Measurements from ENCODE around the gene MROH2B.

MROH2B gene

GRCh38 chr5:41065691-41066335 lies 5.3 kb downstream of the MROH2B start:
- TF ChIP-seq CTCF (IDR thresholded peaks at IDR 0.05; ENCODE audit: insufficient read depth, low read length, poor library complexity, severe bottlenecking): no peak
- no peak overlapping the region for H3K4me3 ChIP-seq (replicated peaks; ENCODE audit: low read depth, low read length)
- DNase-seq (ENCODE audit: extremely low read depth, insufficient read length): no peak
- no peaks in the 10 kb centered on the region for H3K36me3 ChIP-seq (ENCODE audit: control insufficient read depth, insufficient read depth, low read length)
- no peaks in the 10 kb centered on the region for H3K27me3 ChIP-seq (replicated peaks; ENCODE audit: control insufficient read depth, insufficient read depth, low read length)

DNA sequence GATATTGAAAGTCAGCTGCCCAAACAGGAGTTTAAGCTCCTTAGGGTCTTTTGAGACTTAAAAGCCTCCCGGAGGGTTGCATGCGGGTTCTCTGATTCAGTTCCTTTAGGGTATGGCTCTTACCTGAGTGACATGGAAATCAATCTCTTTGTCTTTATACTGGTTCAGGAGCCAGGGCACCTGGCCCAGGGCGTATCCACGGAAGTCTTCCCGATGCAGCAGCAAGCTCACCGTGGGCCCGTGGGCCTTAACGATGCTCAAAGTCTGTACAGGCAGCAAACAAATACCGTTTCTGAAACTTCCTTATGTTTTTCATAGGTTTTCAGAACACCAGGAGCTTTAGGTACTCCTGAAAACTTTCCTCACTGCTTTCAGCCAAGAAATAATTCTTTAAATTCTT lies 13.2 kb downstream of the MROH2B start:
- H3K36me3 ChIP-seq (ENCODE audit: control insufficient read depth, insufficient read depth, low read length): no peaks in the 10 kb centered on the region
- no peak for TF ChIP-seq CTCF (IDR thresholded peaks at IDR 0.05; ENCODE audit: insufficient read depth, low read length, poor library complexity, severe bottlenecking)
- no peaks in the 10 kb centered on the region for H3K27me3 ChIP-seq (replicated peaks; ENCODE audit: control insufficient read depth, insufficient read depth, low read length)
- DNase-seq (ENCODE audit: extremely low read depth, insufficient read length): no peak
- H3K4me3 ChIP-seq (replicated peaks; ENCODE audit: low read depth, low read length): no peak overlapping the region

DNA sequence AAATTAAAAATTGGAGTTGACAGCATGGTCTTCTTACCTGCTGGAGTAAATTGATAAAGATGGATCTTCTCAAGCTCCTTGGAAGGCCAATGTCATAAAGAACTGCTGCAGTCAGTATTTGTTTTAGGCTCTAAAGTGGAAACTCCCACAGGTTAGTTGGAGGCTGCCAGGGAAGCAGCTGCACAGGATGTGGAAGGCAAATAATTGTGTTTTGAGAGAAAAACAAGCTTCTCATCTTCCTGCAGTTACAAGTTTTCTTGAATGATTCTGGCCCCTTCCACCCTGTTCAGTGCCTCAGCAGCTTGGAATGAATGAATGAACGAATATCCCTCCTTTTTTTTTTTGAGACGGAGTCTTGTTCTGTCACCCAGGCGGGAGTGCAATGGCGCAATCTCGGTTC lies 13.9 kb downstream of the MROH2B start:
- no peak for TF ChIP-seq CTCF (IDR thresholded peaks at IDR 0.05; ENCODE audit: insufficient read depth, low read length, poor library complexity, severe bottlenecking)
- Histone ChIP-seq H3K36me3 (ENCODE audit: control insufficient read depth, insufficient read depth, low read length) (no peaks in the 10 kb centered on the region), H3K4me3 (replicated peaks; ENCODE audit: low read depth, low read length) (no peak overlapping the region), H3K27me3 (replicated peaks; ENCODE audit: control insufficient read depth, insufficient read depth, low read length) (no peaks in the 10 kb centered on the region)
- DNase-seq (ENCODE audit: extremely low read depth, insufficient read length): no peak

GRCh38 chr5:41048986-41049385 lies 22.2 kb downstream of the MROH2B start:
- TF ChIP-seq CTCF (IDR thresholded peaks at IDR 0.05; ENCODE audit: insufficient read depth, low read length, poor library complexity, severe bottlenecking): no peak
- no peaks in the 10 kb centered on the region for H3K27me3 ChIP-seq (replicated peaks; ENCODE audit: control insufficient read depth, insufficient read depth, low read length)
- no peak for DNase-seq (ENCODE audit: extremely low read depth, insufficient read length)
- no peak overlapping the region for H3K4me3 ChIP-seq (replicated peaks; ENCODE audit: low read depth, low read length)
- no peaks in the 10 kb centered on the region for H3K36me3 ChIP-seq (ENCODE audit: control insufficient read depth, insufficient read depth, low read length)

- no peak for TF ChIP-seq CTCF (IDR thresholded peaks at IDR 0.05; ENCODE audit: insufficient read depth, low read length, poor library complexity, severe bottlenecking)
- H3K36me3 ChIP-seq (ENCODE audit: control insufficient read depth, insufficient read depth, low read length): no peaks in the 10 kb centered on the region
- no peaks in the 10 kb centered on the region for H3K27me3 ChIP-seq (replicated peaks; ENCODE audit: control insufficient read depth, insufficient read depth, low read length)
- DNase-seq (ENCODE audit: extremely low read depth, insufficient read length): no peak
- H3K4me3 ChIP-seq (replicated peaks; ENCODE audit: low read depth, low read length): no peak overlapping the region
Observed at GRCh38 chr5:41043109-41043747, 27.9 kb downstream of the MROH2B start.
